Epithelial cell of proximal tubule (primary cell): ENCODE results near the gene TTC39C. TPM values are rescaled to one million over a fixed set of nuclear protein-coding genes. Genes with fewer than 3 reads are reported as not detected.

Source experiments
- DNase-seq: peaks from one replicate; pipeline ENCODE4 v3.0.0-alpha.2; 2011; ENCODE audit warnings: low read depth
- H3K4me3 ChIP-seq: 2 replicates; pipeline ENCODE4 v1.5.1; 2011; ENCODE audit warnings: low read depth, mild to moderate bottlenecking, low read length
- total RNA-seq: library from RNA; depleted of rRNA; stranded (reverse); fragments of >200 nt; gene quantifications from 2 replicates; pipeline ENCODE4 v1.2.3, GENCODE V29; 2015
- TF ChIP-seq, protein P1 (sequence below): conservative IDR thresholded peaks from 2 replicates; pipeline ENCODE4 v1.5.1; 2012; ENCODE audit warnings: low read depth, mild to moderate bottlenecking, low read length

The TTC39C gene
- 11.2 and 26.0 TPM in 2 replicates for total RNA-seq

DNA sequence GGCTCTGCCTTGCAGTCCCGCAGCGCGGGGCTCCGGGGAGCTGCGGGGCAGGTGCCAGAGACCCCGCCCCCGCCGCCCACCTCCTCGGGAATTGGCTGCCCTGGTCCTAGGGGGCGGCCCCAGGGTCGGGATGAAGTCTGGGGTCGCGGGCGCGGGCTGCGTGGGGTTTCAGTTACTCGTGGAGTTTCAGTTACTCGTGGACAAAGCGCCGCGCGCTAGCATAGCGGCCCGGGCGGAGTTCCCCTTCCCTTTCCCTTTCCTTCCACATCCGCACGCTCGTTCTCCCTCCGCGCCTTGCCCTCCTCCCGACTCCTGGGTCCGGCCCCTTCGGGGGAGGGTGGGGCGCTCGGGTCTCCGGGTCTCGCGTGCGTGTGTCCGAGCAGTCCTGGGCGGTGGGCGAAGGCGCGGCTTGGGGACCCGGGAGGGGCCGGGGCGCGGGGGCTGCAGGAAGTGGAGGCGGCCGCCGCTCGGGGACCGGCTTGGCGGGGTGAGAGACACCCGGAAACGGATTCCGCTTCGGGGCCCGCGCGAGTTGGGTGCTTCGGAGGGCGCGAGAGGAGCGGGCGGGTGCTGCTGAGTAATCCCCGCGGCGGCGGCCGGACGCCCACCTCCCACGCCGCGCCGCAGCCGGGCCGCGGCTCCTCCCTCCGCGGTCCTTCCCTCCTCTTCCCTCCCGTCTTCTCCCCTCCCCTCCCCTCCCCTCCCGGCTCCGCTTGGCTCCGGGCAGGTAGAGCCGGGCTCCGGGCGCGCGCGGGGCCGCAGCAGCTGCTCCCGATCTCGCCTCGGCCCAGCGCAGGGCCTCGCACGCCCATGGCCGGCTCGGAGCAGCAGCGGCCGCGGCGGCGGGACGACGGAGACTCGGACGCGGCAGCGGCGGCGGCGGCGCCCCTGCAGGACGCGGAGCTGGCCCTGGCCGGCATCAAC is at the start of gene TTC39C:
TTC39C (plus strand) TSS at position 693 of the 924 bp plus-strand sequence; CDS start at position 811, 118 bp downstream.
- peak within 1 kb of the TSS; percentile 88 for H3K4me3 ChIP-seq
- TF ChIP-seq, protein P1, sequence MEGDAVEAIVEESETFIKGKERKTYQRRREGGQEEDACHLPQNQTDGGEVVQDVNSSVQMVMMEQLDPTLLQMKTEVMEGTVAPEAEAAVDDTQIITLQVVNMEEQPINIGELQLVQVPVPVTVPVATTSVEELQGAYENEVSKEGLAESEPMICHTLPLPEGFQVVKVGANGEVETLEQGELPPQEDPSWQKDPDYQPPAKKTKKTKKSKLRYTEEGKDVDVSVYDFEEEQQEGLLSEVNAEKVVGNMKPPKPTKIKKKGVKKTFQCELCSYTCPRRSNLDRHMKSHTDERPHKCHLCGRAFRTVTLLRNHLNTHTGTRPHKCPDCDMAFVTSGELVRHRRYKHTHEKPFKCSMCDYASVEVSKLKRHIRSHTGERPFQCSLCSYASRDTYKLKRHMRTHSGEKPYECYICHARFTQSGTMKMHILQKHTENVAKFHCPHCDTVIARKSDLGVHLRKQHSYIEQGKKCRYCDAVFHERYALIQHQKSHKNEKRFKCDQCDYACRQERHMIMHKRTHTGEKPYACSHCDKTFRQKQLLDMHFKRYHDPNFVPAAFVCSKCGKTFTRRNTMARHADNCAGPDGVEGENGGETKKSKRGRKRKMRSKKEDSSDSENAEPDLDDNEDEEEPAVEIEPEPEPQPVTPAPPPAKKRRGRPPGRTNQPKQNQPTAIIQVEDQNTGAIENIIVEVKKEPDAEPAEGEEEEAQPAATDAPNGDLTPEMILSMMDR: no peak
- DNase-seq: no peak

DNA sequence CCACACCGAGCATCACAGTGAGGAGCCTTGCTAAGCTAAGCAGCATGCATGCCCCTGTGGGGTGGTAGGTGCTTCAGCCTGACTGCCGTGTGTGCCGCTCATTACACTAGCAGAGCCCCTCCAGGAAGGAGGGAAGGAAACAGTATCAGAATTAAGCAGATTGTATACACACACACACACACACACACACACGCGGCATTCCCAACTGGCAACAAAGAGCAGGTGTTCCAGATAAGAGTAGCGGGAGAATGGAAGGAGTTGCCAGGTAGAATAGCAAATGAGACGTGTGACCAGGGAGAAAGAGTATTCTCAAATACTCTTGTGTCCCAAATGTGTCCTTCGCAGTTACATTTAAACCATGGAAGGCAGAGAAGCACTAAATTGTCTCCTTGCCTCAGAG is 47.6 kb upstream of the TTC39C start:
- no peak overlapping the region for H3K4me3 ChIP-seq
- TF ChIP-seq, protein P1: no peak
- DNase-seq: no peak

GRCh38 chr18:23967321-23968089 is 47.0 kb upstream of the TTC39C start:
- DNase-seq: no peak
- TF ChIP-seq, protein P1: no peak
- no peak overlapping the region for H3K4me3 ChIP-seq

GRCh38 chr18:23968638-23969604 is 45.6 kb upstream of the TTC39C start:
- DNase-seq: no peak
- no peak overlapping the region for H3K4me3 ChIP-seq
- TF ChIP-seq, protein P1: no peak

GRCh38 chr18:23969664-23970063 is 44.9 kb upstream of the TTC39C start:
- TF ChIP-seq, protein P1: no peak
- no peak for DNase-seq
- no peak overlapping the region for H3K4me3 ChIP-seq

DNA sequence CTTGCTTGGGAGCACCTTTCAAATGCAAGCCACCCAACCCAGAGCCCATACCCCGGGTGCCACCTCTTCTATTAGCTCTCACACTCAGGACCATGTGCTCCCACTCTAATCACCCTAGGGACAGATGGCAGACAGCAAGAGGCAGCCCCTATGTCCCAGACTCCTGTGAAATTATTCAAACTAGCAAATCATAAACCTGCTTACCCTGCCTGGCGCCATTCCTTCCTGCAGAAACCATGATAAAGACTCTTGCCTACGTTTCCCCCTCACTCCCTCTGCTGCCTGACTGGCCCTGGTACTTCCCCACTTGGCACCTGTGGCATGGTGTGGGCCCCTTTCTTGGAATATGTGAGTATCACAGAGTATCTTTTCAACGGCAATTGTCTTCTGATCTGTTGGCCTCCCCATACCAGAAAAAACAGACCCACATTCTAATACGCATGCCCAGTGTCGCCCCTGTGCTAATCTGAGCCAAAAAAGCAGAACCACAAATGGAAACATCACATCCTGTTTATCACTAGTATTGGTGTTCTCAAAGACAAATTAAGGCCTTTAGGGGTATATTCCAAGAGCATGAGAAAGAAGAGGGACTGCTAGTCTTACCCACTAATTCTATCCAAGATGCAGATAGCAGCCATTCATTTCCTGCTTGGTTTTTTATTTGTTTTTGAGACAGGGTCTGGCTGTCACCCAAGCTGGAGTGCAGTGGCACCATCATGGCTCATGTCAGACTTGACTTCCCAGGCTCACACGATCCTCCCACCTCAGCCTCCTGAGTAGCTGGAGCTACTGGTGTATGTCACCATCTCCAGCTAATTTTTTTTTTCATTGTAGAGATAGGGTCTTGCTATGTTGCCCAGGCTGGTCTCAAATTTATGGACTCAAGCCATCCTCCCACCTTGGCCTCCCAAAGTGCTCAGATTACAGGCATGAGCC is 44.1 kb upstream of the TTC39C start:
- TF ChIP-seq, protein P1: no peak
- no peak for DNase-seq
- H3K4me3 ChIP-seq: no peak overlapping the region
